GM12878 (cell line): ENCODE results near the gene ELP4. TPM values are rescaled to one million over a fixed set of nuclear protein-coding genes. Genes with fewer than 3 reads are reported as not detected.

Source experiments
- ATAC-seq: fragments of 200-7000 bp; cut with Tn5 transposase; 3 replicates; pipeline ENCODE4 v1.9.1; 2020; ENCODE audit warnings: mild to moderate bottlenecking, moderate library complexity
- BruUV-seq: library from RNA; stranded (reverse); fragments of 400-500 nt; replicated peaks from 2 replicates; lab custom pipeline; 2021; lab: Mats Ljungman, UMichigan
- CTCF ChIA-PET: fragments of 300-600 bp; sonication (Branson Sonifier 250); formaldehyde crosslinking; extraction: SDS; loops from one replicate; lab custom pipeline; 2021; ENCODE audit warnings: inconsistent platforms; lab: Yijun Ruan, JAX
- POLR2A ChIA-PET: fragments of 350-600 bp; formaldehyde crosslinking; extraction: SDS; loops from one replicate; lab custom pipeline; 2021; ENCODE audit warnings: inconsistent platforms; lab: Charles Lee
- RAD21 ChIA-PET: fragments of 300-600 bp; sonication (Branson Sonifier 250); formaldehyde crosslinking; loops from one replicate; lab custom pipeline; 2023; ENCODE audit warnings: antibody characterized with exemption; ENCODE audit not compliant: unreplicated experiment; lab: Charles Lee
- SMC1A ChIA-PET: fragments of 300-600 bp; sonication (Branson Sonifier 250); formaldehyde crosslinking; loops from one replicate; lab custom pipeline; 2023; ENCODE audit not compliant: unreplicated experiment, uncharacterized antibody; lab: Charles Lee
- DNase-seq: peaks from one replicate; pipeline ENCODE4 v3.0.0-alpha.2; 2011; ENCODE audit warnings: low read depth, low spot score
- FAIRE-seq: peaks from 3 replicates; lab custom pipeline; 2011; peaks lifted over from hg19 to GRCh38; lab: Jason Lieb, UNC
- H2AFZ ChIP-seq: 2 replicates; pipeline ENCODE4 v1.6.0; 2011; ENCODE audit warnings: low read depth, low read length, control low read depth; ENCODE audit not compliant: control insufficient read depth
- H3K27ac ChIP-seq: 2 replicates; pipeline ENCODE4 v1.5.1; 2011; ENCODE audit warnings: control low read depth; ENCODE audit not compliant: control insufficient read depth, insufficient read depth
- H3K27me3 ChIP-seq, 2 experiments: replicated peaks in 1 of 2; 2 replicates each; pipeline versions ENCODE4 v1.6.0 to v1.6.1; 2011; ENCODE audit warnings: low read length in 1 of 2; ENCODE audit not compliant: control insufficient read depth in 2 of 2, insufficient read depth in 2 of 2
- H3K36me3 ChIP-seq, 2 experiments: 2 replicates each; pipeline ENCODE4 v1.5.1; 2011; ENCODE audit warnings: low read length in 1 of 2; ENCODE audit not compliant: control insufficient read depth in 2 of 2, insufficient read depth in 2 of 2
- H3K4me1 ChIP-seq: 2 replicates; pipeline ENCODE4 v1.6.1; 2011; ENCODE audit warnings: mild to moderate bottlenecking, low read length, moderate library complexity, mixed read lengths; ENCODE audit not compliant: control insufficient read depth, insufficient read depth
- H3K4me2 ChIP-seq: 2 replicates; pipeline ENCODE4 v1.6.0; 2011; ENCODE audit warnings: control low read depth; ENCODE audit not compliant: control insufficient read depth, insufficient read depth
- H3K4me3 ChIP-seq: fragments of 200-600 bp; sonication (generic); 2 replicates; pipeline ENCODE4 v1.5.1; 2016
- H3K79me2 ChIP-seq: 2 replicates; pipeline ENCODE4 v1.6.0; 2011; ENCODE audit warnings: low read length; ENCODE audit not compliant: control insufficient read depth, insufficient read depth
- H3K9ac ChIP-seq: 2 replicates; pipeline ENCODE4 v1.8.0; 2011; ENCODE audit warnings: low read length, control low read depth, mixed read lengths; ENCODE audit not compliant: control insufficient read depth, insufficient read depth
- H3K9me3 ChIP-seq: replicated peaks from 3 replicates; pipeline ENCODE4 v1.5.1; 2011; ENCODE audit warnings: mild to moderate bottlenecking, low read length; ENCODE audit not compliant: control insufficient read depth, insufficient read depth
- H4K20me1 ChIP-seq: 2 replicates; pipeline ENCODE4 v1.6.0; 2011; ENCODE audit not compliant: control insufficient read depth, insufficient read depth
- CBFB ChIP-seq: IDR thresholded peaks from 2 replicates; pipeline ENCODE4 v1.6.1; 2016; ENCODE audit warnings: antibody characterized with exemption, low read depth
- JUNB ChIP-seq: IDR thresholded peaks from 2 replicates; pipeline ENCODE4 v1.6.1; 2016; ENCODE audit warnings: antibody characterized with exemption, mild to moderate bottlenecking
- MTA2 ChIP-seq: fragments of 450-650 bp; IDR thresholded peaks from 2 replicates; pipeline ENCODE4 v1.6.1; 2016; ENCODE audit warnings: low read depth, mild to moderate bottlenecking, moderate library complexity
- SP1 ChIP-seq: IDR thresholded peaks from one replicate; pipeline ENCODE4 v1.6.1; 2011; ENCODE audit warnings: low read depth, low read length
- SRF ChIP-seq, 2 experiments: IDR thresholded peaks; 2 replicates each; pipeline ENCODE4 v1.6.1; 2011; ENCODE audit warnings: low read depth in 2 of 2, low read length in 2 of 2, mild to moderate bottlenecking in 1 of 2, moderate library complexity in 1 of 2
- WGBS: methylation state at CpG from one replicate; pipeline ENCODE4 v1.1.6; 2016; ENCODE audit warnings: low lambda C conversion rate; ENCODE audit not compliant: insufficient replicate concordance, insufficient coverage; ENCODE audit errors: missing lambda C conversion rate; 5-methylcytosine and 5-hydroxymethylcytosine counted together
- in situ Hi-C: fragments of 300-500 bp; cut with MboI; formaldehyde crosslinking; loops from 9 replicates; pipeline ENCODE4 v1.14.3; 2018; ENCODE audit warnings: mixed read lengths
- intact Hi-C: fragments of 100-400 bp; cut with micrococcal nuclease; formaldehyde crosslinking; loops from one replicate; pipeline ENCODE4 v1.14.2; 2022; ENCODE audit not compliant: unreplicated experiment
- polyA plus RNA-seq, 11 experiments: library from polyadenylated mRNA; depleted of rRNA in 4 of 11; unstranded in 6 of 11; stranded (reverse) in 5 of 11; fragments of >200 nt; fragmentation: Nextera tagmentation in 4 of 11; fragmentation: Illumina TruSeq in 1 of 11; extraction: Ambion mirVana in 4 of 11; extraction: Trizol in 1 of 11; gene quantifications; 1 replicate in 1 of 11; 2 replicates in 10 of 11; pipeline versions ENCODE4 v1.2.1 to v1.2.3, GENCODE V29; 2011 to 2016; ENCODE audit warnings: inconsistent platforms in 2 of 11, missing spikeins in 2 of 11, low read depth in 1 of 11
- total RNA-seq, 4 experiments: library from RNA; depleted of rRNA in 3 of 4; stranded (reverse); fragments of >200 nt in 3 of 4; fragmentation: Illumina TruSeq in 1 of 4; extraction: Trizol in 1 of 4; gene quantifications; 2 replicates each; pipeline versions ENCODE4 v1.2.1 to v1.2.3, GENCODE V29; 2013 to 2021
- TF ChIP-seq, protein P1 (sequence below): fragments of 450-650 bp; formaldehyde crosslinking; IDR thresholded peaks from 2 replicates; pipeline ENCODE4 v1.4.0; 2022; ENCODE audit warnings: mild to moderate bottlenecking, moderate library complexity
- TF ChIP-seq, protein P2 (sequence below): fragments of 450-650 bp; conservative IDR thresholded peaks from 2 replicates; pipeline ENCODE4 v1.6.1; 2017; ENCODE audit warnings: mild to moderate bottlenecking, moderate library complexity

The ELP4 gene
- total and polyA plus RNA-seq, 10 of the 15 experiments (the other 5 are each of a cell fraction or from before 2014, with no cell fraction given) = 17.7 to 36.1 (median 27.0) TPM

DNA sequence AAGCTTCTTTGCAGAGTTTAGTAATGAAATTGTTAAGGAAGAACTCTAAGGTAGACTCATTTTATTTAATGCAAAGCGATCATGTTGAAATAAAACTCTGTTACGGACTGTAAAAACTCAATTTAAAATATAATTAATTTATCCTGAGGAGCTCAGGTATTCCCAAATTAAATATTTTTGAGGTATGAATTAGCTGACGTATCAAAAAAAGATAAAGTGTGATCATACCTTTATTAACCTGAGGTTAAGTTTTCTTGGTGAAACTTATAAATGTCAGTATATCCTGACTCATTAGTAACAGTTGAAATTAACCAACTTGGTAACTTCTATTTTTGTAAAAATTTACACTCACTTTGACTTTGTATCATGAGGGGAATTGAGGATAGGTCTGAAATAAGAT is 171.2 kb downstream of the ELP4 start:
- ATAC-seq (no peak), FAIRE-seq (no peak), DNase-seq (no peak)
- H3K9ac ChIP-seq = no peak overlapping the region
- in situ Hi-C loops = no loop called here
- no peaks in the 10 kb centered on the region for H3K36me3 ChIP-seq
- CTCF ChIA-PET = interaction anchor here (1.1 to 4.0 kb wide), 2 partner anchors 37 to 40 kb away, joined by 4 to 11 read pairs; no protein-coding TSS in a partner anchor
- TF ChIP-seq SP1 (no peak), MTA2 (no peak), JUNB (no peak), SRF (IDR thresholded peaks at IDR 0.05; ENCODE audit: low read depth in 2 of 2, low read length in 2 of 2) (no peak), CBFB (no peak)
- TF ChIP-seq, protein P1, sequence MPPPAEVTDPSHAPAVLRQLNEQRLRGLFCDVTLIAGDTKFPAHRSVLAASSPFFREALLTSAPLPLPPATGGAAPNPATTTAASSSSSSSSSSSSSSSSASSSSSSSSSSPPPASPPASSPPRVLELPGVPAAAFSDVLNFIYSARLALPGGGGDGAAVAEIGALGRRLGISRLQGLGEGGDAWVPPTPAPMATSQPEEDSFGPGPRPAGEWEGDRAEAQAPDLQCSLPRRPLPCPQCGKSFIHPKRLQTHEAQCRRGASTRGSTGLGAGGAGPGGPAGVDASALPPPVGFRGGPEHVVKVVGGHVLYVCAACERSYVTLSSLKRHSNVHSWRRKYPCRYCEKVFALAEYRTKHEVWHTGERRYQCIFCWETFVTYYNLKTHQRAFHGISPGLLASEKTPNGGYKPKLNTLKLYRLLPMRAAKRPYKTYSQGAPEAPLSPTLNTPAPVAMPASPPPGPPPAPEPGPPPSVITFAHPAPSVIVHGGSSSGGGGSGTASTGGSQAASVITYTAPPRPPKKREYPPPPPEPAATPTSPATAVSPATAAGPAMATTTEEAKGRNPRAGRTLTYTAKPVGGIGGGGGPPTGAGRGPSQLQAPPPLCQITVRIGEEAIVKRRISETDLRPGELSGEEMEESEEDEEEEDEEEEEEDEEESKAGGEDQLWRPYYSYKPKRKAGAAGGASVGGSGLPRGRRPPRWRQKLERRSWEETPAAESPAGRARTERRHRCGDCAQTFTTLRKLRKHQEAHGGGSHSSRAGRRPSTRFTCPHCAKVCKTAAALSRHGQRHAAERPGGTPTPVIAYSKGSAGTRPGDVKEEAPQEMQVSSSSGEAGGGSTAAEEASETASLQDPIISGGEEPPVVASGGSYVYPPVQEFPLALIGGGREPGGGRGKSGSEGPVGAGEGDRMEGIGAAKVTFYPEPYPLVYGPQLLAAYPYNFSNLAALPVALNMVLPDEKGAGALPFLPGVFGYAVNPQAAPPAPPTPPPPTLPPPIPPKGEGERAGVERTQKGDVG (CRISPR knock-in tag) = no peak
- TF ChIP-seq, protein P2, sequence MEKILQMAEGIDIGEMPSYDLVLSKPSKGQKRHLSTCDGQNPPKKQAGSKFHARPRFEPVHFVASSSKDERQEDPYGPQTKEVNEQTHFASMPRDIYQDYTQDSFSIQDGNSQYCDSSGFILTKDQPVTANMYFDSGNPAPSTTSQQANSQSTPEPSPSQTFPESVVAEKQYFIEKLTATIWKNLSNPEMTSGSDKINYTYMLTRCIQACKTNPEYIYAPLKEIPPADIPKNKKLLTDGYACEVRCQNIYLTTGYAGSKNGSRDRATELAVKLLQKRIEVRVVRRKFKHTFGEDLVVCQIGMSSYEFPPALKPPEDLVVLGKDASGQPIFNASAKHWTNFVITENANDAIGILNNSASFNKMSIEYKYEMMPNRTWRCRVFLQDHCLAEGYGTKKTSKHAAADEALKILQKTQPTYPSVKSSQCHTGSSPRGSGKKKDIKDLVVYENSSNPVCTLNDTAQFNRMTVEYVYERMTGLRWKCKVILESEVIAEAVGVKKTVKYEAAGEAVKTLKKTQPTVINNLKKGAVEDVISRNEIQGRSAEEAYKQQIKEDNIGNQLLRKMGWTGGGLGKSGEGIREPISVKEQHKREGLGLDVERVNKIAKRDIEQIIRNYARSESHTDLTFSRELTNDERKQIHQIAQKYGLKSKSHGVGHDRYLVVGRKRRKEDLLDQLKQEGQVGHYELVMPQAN = no peak
- SMC1A ChIA-PET = no interaction called here
- BruUV-seq = no TSS peak
- RAD21 ChIA-PET = no interaction called here
- H3K4me1 ChIP-seq = no peaks in the 10 kb centered on the region
- 82% methylated on average over 3 of the region's 3 CpGs for WGBS
- intact Hi-C loops = no loop called here
- H4K20me1 ChIP-seq = no peaks in the 10 kb centered on the region
- no peaks in the 10 kb centered on the region for H3K79me2 ChIP-seq
- no peaks in the 10 kb centered on the region for H3K27me3 ChIP-seq
- H3K4me3 ChIP-seq = no peak overlapping the region
- H3K4me2 ChIP-seq = no peak overlapping the region
- H2AFZ ChIP-seq = no peak overlapping the region
- no peaks in the 10 kb centered on the region for H3K9me3 ChIP-seq
- no peak overlapping the region for H3K27ac ChIP-seq
- POLR2A ChIA-PET = no interaction called here
